OCI-LY3 (cell line): ENCODE measurements around the gene CHEK1.

ENCODE experiments used
- EZH2phosphoT487 ChIP-seq: fragments of 200-600 bp; shearing (Covaris generic); IDR thresholded peaks from 2 replicates; pipeline ENCODE4 v1.6.1; 2018; ENCODE audit warnings: antibody characterized with exemption, mixed run types, low read depth
- TF ChIP-seq, protein P1 (sequence below): fragments of 200-600, 300-600 bp; sonication (generic); IDR thresholded peaks from 2 replicates; pipeline ENCODE4 v1.5.1; 2014; ENCODE audit warnings: antibody characterized with exemption, low read length, low read depth

DNA sequence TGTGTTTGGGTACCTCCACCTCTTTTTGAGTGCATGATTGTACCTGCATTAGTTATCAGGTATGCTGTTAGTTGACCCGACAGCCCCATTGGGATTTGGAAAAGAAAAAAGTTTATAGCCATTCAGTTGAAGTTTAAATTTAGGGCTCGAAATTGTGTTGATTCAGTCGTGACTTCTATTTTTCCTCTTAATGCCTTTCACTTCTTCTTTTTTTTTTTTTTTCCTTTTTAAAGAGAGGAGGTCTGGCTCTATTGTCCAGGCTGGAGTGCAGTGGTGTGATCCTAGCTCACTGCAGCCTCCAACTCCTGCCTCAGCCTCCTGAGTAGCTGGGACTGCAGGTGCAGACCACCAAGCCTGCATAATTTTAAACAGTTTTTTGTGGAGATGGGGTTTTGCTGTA lies 30.0 kb upstream of the CHEK1 start:
- TF ChIP-seq, protein P1, sequence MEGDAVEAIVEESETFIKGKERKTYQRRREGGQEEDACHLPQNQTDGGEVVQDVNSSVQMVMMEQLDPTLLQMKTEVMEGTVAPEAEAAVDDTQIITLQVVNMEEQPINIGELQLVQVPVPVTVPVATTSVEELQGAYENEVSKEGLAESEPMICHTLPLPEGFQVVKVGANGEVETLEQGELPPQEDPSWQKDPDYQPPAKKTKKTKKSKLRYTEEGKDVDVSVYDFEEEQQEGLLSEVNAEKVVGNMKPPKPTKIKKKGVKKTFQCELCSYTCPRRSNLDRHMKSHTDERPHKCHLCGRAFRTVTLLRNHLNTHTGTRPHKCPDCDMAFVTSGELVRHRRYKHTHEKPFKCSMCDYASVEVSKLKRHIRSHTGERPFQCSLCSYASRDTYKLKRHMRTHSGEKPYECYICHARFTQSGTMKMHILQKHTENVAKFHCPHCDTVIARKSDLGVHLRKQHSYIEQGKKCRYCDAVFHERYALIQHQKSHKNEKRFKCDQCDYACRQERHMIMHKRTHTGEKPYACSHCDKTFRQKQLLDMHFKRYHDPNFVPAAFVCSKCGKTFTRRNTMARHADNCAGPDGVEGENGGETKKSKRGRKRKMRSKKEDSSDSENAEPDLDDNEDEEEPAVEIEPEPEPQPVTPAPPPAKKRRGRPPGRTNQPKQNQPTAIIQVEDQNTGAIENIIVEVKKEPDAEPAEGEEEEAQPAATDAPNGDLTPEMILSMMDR: no peak
- no peak for TF ChIP-seq EZH2phosphoT487
